ENCODE results near the gene ARSI. TPM values are rescaled to one million over a fixed set of nuclear protein-coding genes. Genes with fewer than 3 reads are reported as not detected.
A peak's percentile ranks its signal among the peaks of the same experiment; 100 is the strongest.

ARSI gene
- total RNA-seq (2022), result 0.71 and 0.93 TPM in 2 replicates
- percentile 11 among the genes with signal in this experiment for Bru-seq, nascent RNA
- BruChase-seq, experiment 1, labeled RNA remaining after a 6-hour chase, result percentile 13 among the genes with signal in this experiment
- BruChase-seq, experiment 2, labeled RNA remaining after a 2-hour chase, result percentile 13 among the genes with signal in this experiment
- long read RNA-seq, result 0 reads

DNA sequence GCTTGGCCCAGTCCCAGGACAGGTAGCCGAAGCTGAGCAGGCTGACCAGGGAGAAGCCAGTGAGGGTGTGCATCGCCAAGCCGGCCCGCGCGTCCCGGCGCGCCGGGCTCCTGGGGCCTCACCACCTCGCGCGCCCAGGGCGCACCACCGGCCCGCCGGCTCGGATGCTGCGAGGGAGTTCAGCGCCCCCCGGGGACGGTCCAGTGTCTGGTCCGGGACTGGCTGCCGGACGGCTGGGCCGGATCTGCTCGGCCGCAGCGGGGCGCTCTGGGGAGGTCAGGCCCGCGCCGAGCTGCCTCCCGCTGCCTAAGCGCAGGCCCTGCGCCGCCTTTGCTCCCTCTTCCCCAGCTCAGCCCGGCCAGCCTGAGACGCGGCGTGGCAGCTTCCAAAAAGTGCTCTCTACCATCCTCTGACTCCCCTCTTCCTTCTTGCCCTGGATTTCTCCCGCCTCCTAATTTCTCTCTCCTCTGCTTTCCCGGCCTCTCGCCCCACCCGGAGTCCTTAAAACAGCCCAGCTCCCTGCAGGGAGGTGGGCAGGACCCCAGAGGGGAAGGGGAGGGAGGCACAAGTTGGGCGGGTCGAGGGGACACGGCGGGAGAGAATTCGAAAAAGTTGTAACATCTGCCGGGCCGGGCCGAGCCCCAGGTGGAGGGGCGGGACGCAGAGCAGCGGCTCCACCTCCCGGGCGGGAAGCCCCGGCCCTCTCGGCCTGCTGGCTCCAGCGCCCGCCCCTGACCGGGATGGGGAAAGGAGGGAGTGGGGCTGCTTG is at the start of gene ARSI:
TSS of gene ARSI (minus strand) at position 605 of the 769 bp plus-strand sequence. CDS start at position 73, 532 bp downstream.
- TF ChIP-seq, protein P1, sequence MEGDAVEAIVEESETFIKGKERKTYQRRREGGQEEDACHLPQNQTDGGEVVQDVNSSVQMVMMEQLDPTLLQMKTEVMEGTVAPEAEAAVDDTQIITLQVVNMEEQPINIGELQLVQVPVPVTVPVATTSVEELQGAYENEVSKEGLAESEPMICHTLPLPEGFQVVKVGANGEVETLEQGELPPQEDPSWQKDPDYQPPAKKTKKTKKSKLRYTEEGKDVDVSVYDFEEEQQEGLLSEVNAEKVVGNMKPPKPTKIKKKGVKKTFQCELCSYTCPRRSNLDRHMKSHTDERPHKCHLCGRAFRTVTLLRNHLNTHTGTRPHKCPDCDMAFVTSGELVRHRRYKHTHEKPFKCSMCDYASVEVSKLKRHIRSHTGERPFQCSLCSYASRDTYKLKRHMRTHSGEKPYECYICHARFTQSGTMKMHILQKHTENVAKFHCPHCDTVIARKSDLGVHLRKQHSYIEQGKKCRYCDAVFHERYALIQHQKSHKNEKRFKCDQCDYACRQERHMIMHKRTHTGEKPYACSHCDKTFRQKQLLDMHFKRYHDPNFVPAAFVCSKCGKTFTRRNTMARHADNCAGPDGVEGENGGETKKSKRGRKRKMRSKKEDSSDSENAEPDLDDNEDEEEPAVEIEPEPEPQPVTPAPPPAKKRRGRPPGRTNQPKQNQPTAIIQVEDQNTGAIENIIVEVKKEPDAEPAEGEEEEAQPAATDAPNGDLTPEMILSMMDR (IDR thresholded peaks at IDR 0.05; ENCODE audit: unreplicated experiment), result peak; percentile 15
- intact Hi-C loops (cut with micrococcal nuclease; ENCODE audit: unreplicated experiment), result no loop called here
- DNase-seq, result peak; percentile 52
- BruUV-seq (replicated peaks), result no TSS peak
- Mint-ChIP-seq H3K4me3 (ENCODE audit: low read depth, unreplicated experiment) (peak within 1 kb of the TSS; percentile 62), H3K4me1 (ENCODE audit: low read depth, unreplicated experiment) (peaks cover 23% of the 10 kb centered on the region), H3K36me3 (ENCODE audit: insufficient read depth, unreplicated experiment) (peaks cover 6% of the 10 kb centered on the region), H3K9me3 (ENCODE audit: low read depth, unreplicated experiment) (no peaks in the 10 kb centered on the region), H3K27ac (ENCODE audit: unreplicated experiment) (no peak within 1 kb of the TSS), H3K27me3 (ENCODE audit: unreplicated experiment) (no peaks in the 10 kb centered on the region)
- CTCF ChIA-PET, result interaction anchor here (1.1 to 1.9 kb wide), 4 partner anchors 15 to 87 kb away, joined by 3 to 7 read pairs (median 4); no protein-coding TSS in a partner anchor

DNA sequence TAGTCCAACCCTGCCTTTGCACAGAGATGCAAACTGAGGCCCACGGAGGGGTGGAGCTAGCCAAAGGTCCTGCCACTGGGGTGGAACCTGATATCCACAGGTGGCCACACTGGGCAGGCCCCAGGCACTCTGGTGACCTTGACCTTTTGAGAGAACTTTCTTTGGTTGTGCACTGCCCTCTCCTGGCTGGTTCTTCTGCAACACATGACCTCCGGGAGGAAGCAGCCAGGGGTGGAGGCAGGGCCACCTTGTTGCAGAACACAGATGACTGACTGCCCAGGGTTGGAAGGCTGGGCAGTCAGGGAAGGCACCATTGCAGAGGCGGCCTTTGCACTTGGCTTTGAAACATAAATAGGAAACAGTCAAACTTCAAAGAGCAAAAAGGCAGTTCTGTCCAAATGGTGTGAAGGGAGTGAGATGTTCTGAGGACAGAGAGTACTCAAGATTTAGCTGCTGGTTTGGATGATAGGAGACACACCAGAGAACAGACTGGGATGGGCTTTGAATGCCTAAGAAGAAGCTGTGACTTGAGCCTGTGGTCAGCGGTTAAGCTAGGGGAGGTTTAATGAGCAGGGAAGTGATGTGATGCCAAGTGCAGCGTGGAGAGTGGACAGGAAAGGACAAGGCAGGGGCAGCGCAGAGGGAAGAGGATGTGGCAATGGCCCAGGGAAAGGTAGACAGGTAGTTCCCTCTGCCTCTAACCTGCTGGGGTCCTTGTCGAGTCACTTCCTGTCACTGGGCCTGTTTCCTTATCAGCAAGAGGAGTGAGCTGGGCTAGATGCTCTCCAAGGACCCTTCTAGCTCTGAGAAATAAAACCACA is 48.0 kb upstream of the ARSI start:
- no TSS peak for BruUV-seq (replicated peaks)
- intact Hi-C loops (cut with micrococcal nuclease; ENCODE audit: unreplicated experiment), result loop anchor here (1.0 kb wide), 3 partner anchors 63 to 189 kb away; no protein-coding TSS in a partner anchor
- DNase-seq, result peak; percentile 84
- Mint-ChIP-seq H3K4me3 (ENCODE audit: low read depth, unreplicated experiment) (no peak overlapping the region), H3K4me1 (ENCODE audit: low read depth, unreplicated experiment) (peaks cover 10% of the 10 kb centered on the region), H3K27ac (ENCODE audit: unreplicated experiment) (no peak overlapping the region), H3K36me3 (ENCODE audit: insufficient read depth, unreplicated experiment) (no peaks in the 10 kb centered on the region), H3K27me3 (ENCODE audit: unreplicated experiment) (peaks cover 21% of the 10 kb centered on the region), H3K9me3 (ENCODE audit: low read depth, unreplicated experiment) (no peaks in the 10 kb centered on the region)
- TF ChIP-seq, protein P1 (IDR thresholded peaks at IDR 0.05; ENCODE audit: unreplicated experiment), result peak; percentile 93
- CTCF ChIA-PET, result interaction anchor here (0.9 to 2.3 kb wide), 9 partner anchors 11 to 181 kb away, joined by 3 to 8 read pairs (median 4); partner anchors contain the start of gene ARSI

DNA sequence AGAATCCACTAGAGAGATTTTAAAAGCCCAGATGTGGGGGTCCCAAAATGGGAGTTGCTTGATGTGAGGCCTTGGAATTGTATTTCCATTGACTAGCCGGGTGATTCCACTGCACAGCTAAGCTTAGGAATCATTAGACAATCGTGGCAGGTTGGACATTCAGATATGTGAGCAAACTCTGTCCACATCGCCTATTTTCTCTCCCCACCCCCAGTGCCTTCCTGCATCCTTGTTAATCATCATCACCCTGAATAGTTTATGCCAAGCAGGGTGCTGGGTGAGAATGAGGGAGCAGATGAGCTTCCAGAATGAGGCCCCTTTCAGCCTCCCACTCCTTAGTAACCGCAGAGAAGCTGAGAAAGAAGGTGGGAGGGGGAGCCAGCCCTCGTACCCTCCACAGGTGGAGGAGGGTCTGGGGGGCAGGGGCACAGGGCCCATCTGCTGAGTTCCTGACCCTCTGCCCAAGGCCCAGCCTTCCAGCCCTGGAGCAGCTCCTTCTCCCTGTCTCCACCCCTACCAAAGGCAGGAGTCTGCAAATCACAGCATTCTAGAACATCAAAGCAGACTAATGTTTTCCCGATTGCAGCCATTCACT is 47.1 kb upstream of the ARSI start:
- intact Hi-C loops (cut with micrococcal nuclease; ENCODE audit: unreplicated experiment), result loop anchor here (1.0 kb wide), 3 partner anchors 62 to 188 kb away; no protein-coding TSS in a partner anchor
- H3K4me3 Mint-ChIP-seq (ENCODE audit: low read depth, unreplicated experiment), result no peak overlapping the region
- CTCF ChIA-PET, result interaction anchor here (0.9 to 2.0 kb wide), 4 partner anchors 9 to 94 kb away, joined by 3 to 8 read pairs (median 4); no protein-coding TSS in a partner anchor
- peaks cover 11% of the 10 kb centered on the region for H3K27me3 Mint-ChIP-seq (ENCODE audit: unreplicated experiment)
- no peaks in the 10 kb centered on the region for H3K9me3 Mint-ChIP-seq (ENCODE audit: low read depth, unreplicated experiment)
- TF ChIP-seq, protein P1 (IDR thresholded peaks at IDR 0.05; ENCODE audit: unreplicated experiment), result no peak
- DNase-seq, result no peak
- no TSS peak for BruUV-seq (replicated peaks)
- no peak overlapping the region for H3K27ac Mint-ChIP-seq (ENCODE audit: unreplicated experiment)
- no peaks in the 10 kb centered on the region for H3K36me3 Mint-ChIP-seq (ENCODE audit: insufficient read depth, unreplicated experiment)
- H3K4me1 Mint-ChIP-seq (ENCODE audit: low read depth, unreplicated experiment), result peaks cover 10% of the 10 kb centered on the region

DNA sequence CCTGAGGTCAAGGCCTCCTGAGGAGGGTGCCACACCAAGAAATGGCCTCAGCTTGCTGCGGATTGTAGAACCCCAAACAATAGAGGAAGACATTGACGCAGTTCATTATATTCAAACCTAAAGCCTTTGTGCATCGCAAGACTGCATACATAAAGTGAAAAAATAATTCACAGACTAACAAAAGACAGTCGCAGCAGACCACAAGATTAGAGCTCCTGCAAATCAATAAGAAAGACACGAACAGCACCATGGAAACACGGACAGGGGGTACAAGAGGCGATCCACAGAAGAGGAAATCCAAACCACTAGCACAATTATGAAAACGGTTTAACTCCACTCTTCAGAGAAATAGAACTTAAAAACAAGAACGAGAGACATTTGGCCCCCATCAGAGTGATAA is 44.7 kb upstream of the ARSI start:
- Mint-ChIP-seq H3K4me3 (ENCODE audit: low read depth, unreplicated experiment) (no peak overlapping the region), H3K27me3 (ENCODE audit: unreplicated experiment) (no peaks in the 10 kb centered on the region), H3K9me3 (ENCODE audit: low read depth, unreplicated experiment) (no peaks in the 10 kb centered on the region), H3K27ac (ENCODE audit: unreplicated experiment) (no peak overlapping the region), H3K36me3 (ENCODE audit: insufficient read depth, unreplicated experiment) (no peaks in the 10 kb centered on the region), H3K4me1 (ENCODE audit: low read depth, unreplicated experiment) (peaks cover 10% of the 10 kb centered on the region)
- CTCF ChIA-PET, result no interaction called here
- intact Hi-C loops (cut with micrococcal nuclease; ENCODE audit: unreplicated experiment), result no loop called here
- no TSS peak for BruUV-seq (replicated peaks)
- DNase-seq, result no peak
- TF ChIP-seq, protein P1 (IDR thresholded peaks at IDR 0.05; ENCODE audit: unreplicated experiment), result no peak
